HepG2 (cell line): Measurements from ENCODE around the gene PHF14. TPM values are rescaled to one million over a fixed set of nuclear protein-coding genes. Genes with fewer than 3 reads are reported as not detected.

Experiments used
- ATAC-seq: fragments of 200-7000 bp; cut with Tn5 transposase; 3 replicates; pipeline ENCODE4 v1.9.1; 2020; ENCODE audit warnings: mild to moderate bottlenecking, moderate library complexity
- BruUV-seq: library from RNA; stranded (reverse); fragments of 400-500 nt; replicated peaks from 2 replicates; lab custom pipeline; 2021; lab: Mats Ljungman, UMichigan
- CTCF ChIA-PET: fragments of 300-600 bp; formaldehyde crosslinking; extraction: SDS; loops from one replicate; lab custom pipeline; 2021; ENCODE audit warnings: low total read pairs, inconsistent platforms, low intra/inter-chr PET ratio; lab: Yijun Ruan, JAX
- POLR2A ChIA-PET: fragments of 350-600 bp; sonication (Branson Sonifier 250); formaldehyde crosslinking; loops from one replicate; lab custom pipeline; 2020; ENCODE audit warnings: antibody characterized with exemption, inconsistent platforms; lab: Yijun Ruan, JAX
- DNase-seq: peaks from one replicate; pipeline ENCODE4 v3.0.0-alpha.2; 2015; ENCODE audit warnings: low spot score
- FAIRE-seq: peaks from 3 replicates; lab custom pipeline; 2011; peaks lifted over from hg19 to GRCh38; lab: Jason Lieb, UNC
- H2AFZ ChIP-seq: one replicate; pipeline ENCODE4 v1.6.1; 2011; ENCODE audit warnings: low read length, inconsistent platforms
- H3K27ac ChIP-seq: fragments of 300-600 bp; 3 replicates; pipeline ENCODE4 v1.8.0; 2011; ENCODE audit warnings: mixed run types, mild to moderate bottlenecking, mixed read lengths, low read length, inconsistent platforms; ENCODE audit not compliant: insufficient read depth; ENCODE audit errors: extremely low read length
- H3K27me3 ChIP-seq, 2 experiments: fragments of 200-600 bp in 1 of 2; 2 replicates in 1 of 2; 3 replicates in 1 of 2; pipeline versions ENCODE4 v1.6.0 to v1.8.0; 2011; ENCODE audit warnings: low read length in 2 of 2, mild to moderate bottlenecking in 2 of 2, moderate library complexity in 2 of 2, inconsistent platforms in 1 of 2; ENCODE audit not compliant: insufficient read depth in 2 of 2, control insufficient read depth in 1 of 2
- H3K36me3 ChIP-seq, 2 experiments: fragments of 200-600 bp in 1 of 2; replicated peaks in 1 of 2; 2 replicates in 1 of 2; 3 replicates in 1 of 2; pipeline versions ENCODE4 v1.5.1 to v1.8.0; 2011; ENCODE audit warnings: low read length in 2 of 2, inconsistent platforms in 1 of 2; ENCODE audit not compliant: insufficient read depth in 2 of 2, control insufficient read depth in 1 of 2
- H3K4me1 ChIP-seq: 2 replicates; pipeline ENCODE4 v1.5.1; 2012; ENCODE audit warnings: low read length, inconsistent platforms; ENCODE audit not compliant: insufficient read depth
- H3K4me2 ChIP-seq: 2 replicates; pipeline ENCODE4 v1.6.0; 2011; ENCODE audit warnings: low read depth, low read length, inconsistent platforms
- H3K4me3 ChIP-seq, 3 experiments: fragments of 200-600 bp in 1 of 3; sonication (generic), shearing (Covaris generic) in 1 of 3; replicated peaks in 1 of 3; 2 replicates each; pipeline ENCODE4 v1.5.1; 2011 to 2016; ENCODE audit warnings: low read length in 3 of 3, inconsistent platforms in 2 of 3, low read depth in 2 of 3, mild to moderate bottlenecking in 2 of 3, control low read depth in 1 of 3, mixed read lengths in 1 of 3; ENCODE audit not compliant: insufficient read depth in 1 of 3
- H3K79me2 ChIP-seq: one replicate; pipeline ENCODE4 v1.6.1; 2011; ENCODE audit warnings: low read length, inconsistent platforms; ENCODE audit not compliant: insufficient read depth
- H3K9ac ChIP-seq: 2 replicates; pipeline ENCODE4 v1.6.0; 2011; ENCODE audit warnings: mild to moderate bottlenecking, low read depth, low read length, inconsistent platforms; ENCODE audit not compliant: insufficient read depth
- H3K9me3 ChIP-seq: 2 replicates; pipeline ENCODE4 v1.5.1; 2012; ENCODE audit warnings: mild to moderate bottlenecking, low read length
- H4K20me1 ChIP-seq: 2 replicates; pipeline ENCODE4 v1.6.0; 2011; ENCODE audit warnings: inconsistent platforms, mild to moderate bottlenecking, low read length, moderate library complexity; ENCODE audit not compliant: insufficient read depth
- FOXM1 ChIP-seq: sonication (generic); formaldehyde crosslinking; IDR thresholded peaks from 2 replicates; pipeline ENCODE4 v1.5.0; 2020; ENCODE audit warnings: missing genetic modification reagents
- HNF4A ChIP-seq: sonication (generic); formaldehyde crosslinking; IDR thresholded peaks from 2 replicates; pipeline ENCODE4 v1.4.0; 2020; ENCODE audit warnings: missing genetic modification reagents
- MEIS1 ChIP-seq: sonication (generic); formaldehyde crosslinking; IDR thresholded peaks from 2 replicates; pipeline ENCODE4 v1.9.0; 2021; ENCODE audit warnings: mild to moderate bottlenecking, missing genetic modification reagents, moderate library complexity, borderline replicate concordance
- MTF1 ChIP-seq: sonication (generic); formaldehyde crosslinking; IDR thresholded peaks from 2 replicates; pipeline ENCODE4 v1.5.0; 2020; ENCODE audit warnings: missing genetic modification reagents
- NKX3-1 ChIP-seq: sonication (generic); formaldehyde crosslinking; IDR thresholded peaks from 2 replicates; pipeline ENCODE4 v1.5.0; 2020; ENCODE audit warnings: missing genetic modification reagents
- ZBTB20 ChIP-seq: sonication (generic); formaldehyde crosslinking; IDR thresholded peaks from 2 replicates; pipeline ENCODE4 v1.8.1; 2023; ENCODE audit warnings: missing genetic modification reagents, low read depth, mild to moderate bottlenecking, borderline replicate concordance
- ZBTB3 ChIP-seq: sonication (generic); formaldehyde crosslinking; IDR thresholded peaks from 2 replicates; pipeline ENCODE4 v1.4.0; 2020; ENCODE audit warnings: low read depth, mild to moderate bottlenecking, moderate library complexity, missing genetic modification reagents, borderline replicate concordance
- ZFYVE20 ChIP-seq: sonication (generic); formaldehyde crosslinking; IDR thresholded peaks from 2 replicates; pipeline ENCODE4 v1.8.0; 2023; ENCODE audit warnings: low read depth, mild to moderate bottlenecking, moderate library complexity, missing genetic modification reagents, borderline replicate concordance
- ZNF10 ChIP-seq: sonication (generic); formaldehyde crosslinking; IDR thresholded peaks from 2 replicates; pipeline ENCODE4 v1.4.0; 2020; ENCODE audit warnings: mild to moderate bottlenecking, low read depth, missing genetic modification reagents, borderline replicate concordance
- ZNF124 ChIP-seq: sonication (generic); formaldehyde crosslinking; IDR thresholded peaks from 2 replicates; pipeline ENCODE4 v1.4.0; 2020; ENCODE audit warnings: missing genetic modification reagents
- ZNF296 ChIP-seq: sonication (generic); formaldehyde crosslinking; conservative IDR thresholded peaks from 2 replicates; pipeline ENCODE4 v1.5.0; 2020; ENCODE audit warnings: mild to moderate bottlenecking, missing genetic modification reagents
- ZNF446 ChIP-seq: sonication (generic); formaldehyde crosslinking; IDR thresholded peaks from 2 replicates; pipeline ENCODE4 v1.5.0; 2020; ENCODE audit warnings: mild to moderate bottlenecking, missing genetic modification reagents
- ZNF670 ChIP-seq: sonication (generic); formaldehyde crosslinking; IDR thresholded peaks from 2 replicates; pipeline ENCODE4 v1.8.0; 2022; ENCODE audit warnings: mild to moderate bottlenecking, missing genetic modification reagents, borderline replicate concordance
- ZNF749 ChIP-seq: sonication (generic); formaldehyde crosslinking; IDR thresholded peaks from 2 replicates; pipeline ENCODE4 v1.8.0; 2022; ENCODE audit warnings: mild to moderate bottlenecking, missing genetic modification reagents, moderate library complexity, borderline replicate concordance
- ZNF850 ChIP-seq: sonication (generic); formaldehyde crosslinking; conservative IDR thresholded peaks from 2 replicates; pipeline ENCODE4 v1.9.0; 2021; ENCODE audit warnings: mild to moderate bottlenecking, missing genetic modification reagents
- ZNF878 ChIP-seq: sonication (generic); formaldehyde crosslinking; IDR thresholded peaks from 2 replicates; pipeline ENCODE4 v1.8.1; 2023; ENCODE audit warnings: mild to moderate bottlenecking, missing genetic modification reagents, moderate library complexity
- WGBS: methylation state at CpG from one replicate; pipeline ENCODE4 v1.1.6; 2017; ENCODE audit warnings: low lambda C conversion rate; 5-methylcytosine and 5-hydroxymethylcytosine counted together
- in situ Hi-C: cut with HindIII; loops from 2 replicates; pipeline ENCODE4 v1.10.0; 2017; ENCODE audit warnings: low pct_unique_long_range_greater_than_20kb; ENCODE audit not compliant: extremely low pct_ligation_motif_present
- intact Hi-C: fragments of 100-400 bp; cut with micrococcal nuclease; formaldehyde crosslinking; loops from one replicate; pipeline ENCODE4 v1.10.0; 2022; ENCODE audit not compliant: unreplicated experiment
- polyA plus RNA-seq, 8 experiments: library from polyadenylated mRNA; depleted of rRNA in 3 of 8; stranded (reverse) in 7 of 8; unstranded in 1 of 8; fragments of >200 nt; fragmentation: Illumina TruSeq in 4 of 8; extraction: Trizol in 4 of 8; gene quantifications; 2 replicates each; pipeline versions ENCODE4 v1.2.1 to v1.2.3, GENCODE V29; 2011 to 2016; ENCODE audit warnings: low read depth in 4 of 8, missing spikeins in 1 of 8, mixed read lengths in 1 of 8; ENCODE audit not compliant: insufficient read depth in 1 of 8
- total RNA-seq, 5 experiments: library from RNA; depleted of rRNA; stranded (reverse); fragments of >200 nt; fragmentation: Illumina TruSeq; extraction: Trizol; gene quantifications; 2 replicates each; pipeline ENCODE4 v1.2.3, GENCODE V29; 2016; ENCODE audit warnings: low read depth in 1 of 5
- TF ChIP-seq, protein P1 (sequence below): sonication (generic); formaldehyde crosslinking; IDR thresholded peaks from 2 replicates; pipeline ENCODE4 v1.5.0; 2020; ENCODE audit warnings: missing genetic modification reagents
- TF ChIP-seq, protein P2 (sequence below): sonication (generic); formaldehyde crosslinking; IDR thresholded peaks from 2 replicates; pipeline ENCODE4 v1.8.1; 2023; ENCODE audit warnings: mild to moderate bottlenecking, missing genetic modification reagents
- TF ChIP-seq, protein P3 (sequence below): sonication (generic); formaldehyde crosslinking; IDR thresholded peaks from 2 replicates; pipeline ENCODE4 v1.5.1; 2020; ENCODE audit warnings: mild to moderate bottlenecking, missing genetic modification reagents, moderate library complexity
- TF ChIP-seq, protein P4 (sequence below): IDR thresholded peaks from 2 replicates; pipeline ENCODE4 v1.6.1; 2016; ENCODE audit warnings: missing compliant biosample characterization, missing genetic modification reagents, borderline replicate concordance

Gene PHF14
- total and polyA plus RNA-seq, 2 of the 13 experiments (the other 11 are each of a cell fraction or from before 2014, with no cell fraction given), result 18.9 to 68.7 TPM

DNA sequence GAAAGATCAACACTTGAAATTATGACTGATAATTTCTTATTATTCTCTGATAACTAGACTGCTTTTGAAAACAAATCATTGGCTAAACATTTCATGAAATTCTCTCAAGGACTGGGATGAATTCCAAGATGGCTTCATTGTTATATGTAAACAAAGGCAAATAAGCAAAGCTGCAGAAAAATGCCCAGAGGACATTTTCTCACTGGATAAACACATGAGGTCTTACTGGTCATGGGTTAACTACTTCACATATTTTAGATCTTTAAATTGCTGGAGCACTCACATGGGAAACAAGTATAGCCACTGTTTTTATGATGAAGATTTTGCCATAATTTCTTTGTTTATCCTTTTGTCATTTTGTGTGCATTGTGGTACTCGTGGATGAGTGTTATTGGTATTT lies 239.1 kb downstream of the PHF14 start:
- no TSS peak for BruUV-seq
- peaks cover 14% of the 10 kb centered on the region for H3K4me1 ChIP-seq
- H3K9me3 ChIP-seq, result no peaks in the 10 kb centered on the region
- no peak overlapping the region for H3K27ac ChIP-seq
- WGBS, result 4% methylated on average over 1 of the region's 1 CpG
- H2AFZ ChIP-seq, result no peak overlapping the region
- intact Hi-C loops, result loop anchor here (5.0 kb wide), 2 partner anchors 276 to 326 kb away; no protein-coding TSS in a partner anchor
- H4K20me1 ChIP-seq, result no peaks in the 10 kb centered on the region
- FAIRE-seq, result no peak
- in situ Hi-C loops, result no loop called here
- H3K9ac ChIP-seq, result no peak overlapping the region
- H3K27me3 ChIP-seq, result no peaks in the 10 kb centered on the region
- H3K36me3 ChIP-seq, result no peaks in the 10 kb centered on the region
- no peak overlapping the region for H3K4me3 ChIP-seq
- no peak for ATAC-seq
- TF ChIP-seq ZBTB3 (CRISPR knock-in tag) (no peak), MEIS1 (CRISPR knock-in tag) (no peak), ZNF446 (no peak), ZBTB20 (CRISPR knock-in tag) (no peak), ZNF670 (CRISPR knock-in tag) (no peak), NKX3-1 (CRISPR knock-in tag) (no peak), HNF4A (no peak), ZNF850 (CRISPR knock-in tag) (no peak), ZNF296 (CRISPR knock-in tag) (no peak), ZFYVE20 (CRISPR knock-in tag) (no peak), ZNF749 (no peak), MTF1 (CRISPR knock-in tag) (no peak), ZNF10 (CRISPR knock-in tag) (no peak), ZNF878 (CRISPR knock-in tag) (no peak), FOXM1 (CRISPR knock-in tag) (no peak), ZNF124 (CRISPR knock-in tag) (no peak)
- TF ChIP-seq, protein P1, sequence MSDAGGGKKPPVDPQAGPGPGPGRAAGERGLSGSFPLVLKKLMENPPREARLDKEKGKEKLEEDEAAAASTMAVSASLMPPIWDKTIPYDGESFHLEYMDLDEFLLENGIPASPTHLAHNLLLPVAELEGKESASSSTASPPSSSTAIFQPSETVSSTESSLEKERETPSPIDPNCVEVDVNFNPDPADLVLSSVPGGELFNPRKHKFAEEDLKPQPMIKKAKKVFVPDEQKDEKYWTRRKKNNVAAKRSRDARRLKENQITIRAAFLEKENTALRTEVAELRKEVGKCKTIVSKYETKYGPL (CRISPR knock-in tag), result no peak
- TF ChIP-seq, protein P2, sequence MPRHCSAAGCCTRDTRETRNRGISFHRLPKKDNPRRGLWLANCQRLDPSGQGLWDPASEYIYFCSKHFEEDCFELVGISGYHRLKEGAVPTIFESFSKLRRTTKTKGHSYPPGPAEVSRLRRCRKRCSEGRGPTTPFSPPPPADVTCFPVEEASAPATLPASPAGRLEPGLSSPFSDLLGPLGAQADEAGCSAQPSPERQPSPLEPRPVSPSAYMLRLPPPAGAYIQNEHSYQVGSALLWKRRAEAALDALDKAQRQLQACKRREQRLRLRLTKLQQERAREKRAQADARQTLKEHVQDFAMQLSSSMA (CRISPR knock-in tag), result no peak
- TF ChIP-seq, protein P3, sequence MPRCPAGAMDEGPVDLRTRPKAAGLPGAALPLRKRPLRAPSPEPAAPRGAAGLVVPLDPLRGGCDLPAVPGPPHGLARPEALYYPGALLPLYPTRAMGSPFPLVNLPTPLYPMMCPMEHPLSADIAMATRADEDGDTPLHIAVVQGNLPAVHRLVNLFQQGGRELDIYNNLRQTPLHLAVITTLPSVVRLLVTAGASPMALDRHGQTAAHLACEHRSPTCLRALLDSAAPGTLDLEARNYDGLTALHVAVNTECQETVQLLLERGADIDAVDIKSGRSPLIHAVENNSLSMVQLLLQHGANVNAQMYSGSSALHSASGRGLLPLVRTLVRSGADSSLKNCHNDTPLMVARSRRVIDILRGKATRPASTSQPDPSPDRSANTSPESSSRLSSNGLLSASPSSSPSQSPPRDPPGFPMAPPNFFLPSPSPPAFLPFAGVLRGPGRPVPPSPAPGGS (CRISPR knock-in tag), result no peak
- TF ChIP-seq, protein P4, sequence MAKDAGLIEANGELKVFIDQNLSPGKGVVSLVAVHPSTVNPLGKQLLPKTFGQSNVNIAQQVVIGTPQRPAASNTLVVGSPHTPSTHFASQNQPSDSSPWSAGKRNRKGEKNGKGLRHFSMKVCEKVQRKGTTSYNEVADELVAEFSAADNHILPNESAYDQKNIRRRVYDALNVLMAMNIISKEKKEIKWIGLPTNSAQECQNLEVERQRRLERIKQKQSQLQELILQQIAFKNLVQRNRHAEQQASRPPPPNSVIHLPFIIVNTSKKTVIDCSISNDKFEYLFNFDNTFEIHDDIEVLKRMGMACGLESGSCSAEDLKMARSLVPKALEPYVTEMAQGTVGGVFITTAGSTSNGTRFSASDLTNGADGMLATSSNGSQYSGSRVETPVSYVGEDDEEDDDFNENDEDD, result no peak
- DNase-seq, result no peak
- H3K79me2 ChIP-seq, result no peaks in the 10 kb centered on the region
- ChIA-PET POLR2A (interaction anchor here (1.5 kb wide), 1 partner anchor 273 kb away, joined by 5 read pairs; a partner anchor contains a TSS), CTCF (no interaction called here)
- H3K4me2 ChIP-seq, result no peak overlapping the region
